B cell (primary cell): ENCODE data around the gene FGF5.

Experiments used
- CTCF ChIP-seq: fragments of 200-600 bp; IDR thresholded peaks from one replicate; pipeline ENCODE4 v1.8.0; 2022; ENCODE audit warnings: antibody characterized with exemption, mild to moderate bottlenecking
- EZH2 ChIP-seq: IDR thresholded peaks from 2 replicates; pipeline ENCODE4 v1.6.1; 2012; ENCODE audit warnings: borderline replicate concordance, low read depth, mild to moderate bottlenecking, moderate library complexity, low read length; ENCODE audit not compliant: insufficient read depth, poor library complexity, severe bottlenecking

- no peak for TF ChIP-seq CTCF
- no peak for TF ChIP-seq EZH2
Observed at GRCh38 chr4:80305466-80305865, 39.0 kb downstream of the FGF5 start.
